Islet precursor cell (in vitro differentiated cells): ENCODE data around the gene EMC1.
"Not testable (repeated sequence)": the region's sequence is repeated elsewhere in the genome, so short reads cannot be mapped to it uniquely, and the experiment has no call there.

Experiments used
- DNase-seq: peaks from one replicate; pipeline ENCODE4 v3.0.0-alpha.2; 2018

Gene EMC1

DNA sequence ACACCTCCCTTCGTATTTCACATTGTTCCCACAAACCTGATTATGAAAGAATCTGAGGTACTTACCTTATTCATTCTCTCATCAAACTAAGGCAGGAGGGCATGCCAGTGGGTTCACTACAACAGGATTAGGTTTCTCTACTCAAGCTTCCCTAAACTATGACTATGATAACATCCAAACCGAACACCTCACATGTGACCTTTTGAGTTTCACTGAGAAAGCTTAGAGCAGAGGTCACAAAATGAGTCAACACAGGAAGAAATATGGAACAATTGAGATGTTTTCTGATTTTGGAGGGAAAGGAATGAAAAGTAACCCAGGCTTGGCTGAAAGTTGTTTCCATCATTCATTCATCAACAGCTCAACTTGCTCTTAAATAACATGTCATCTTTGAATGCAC, 65.3 kb downstream of the EMC1 start:
- no peak for DNase-seq

DNA sequence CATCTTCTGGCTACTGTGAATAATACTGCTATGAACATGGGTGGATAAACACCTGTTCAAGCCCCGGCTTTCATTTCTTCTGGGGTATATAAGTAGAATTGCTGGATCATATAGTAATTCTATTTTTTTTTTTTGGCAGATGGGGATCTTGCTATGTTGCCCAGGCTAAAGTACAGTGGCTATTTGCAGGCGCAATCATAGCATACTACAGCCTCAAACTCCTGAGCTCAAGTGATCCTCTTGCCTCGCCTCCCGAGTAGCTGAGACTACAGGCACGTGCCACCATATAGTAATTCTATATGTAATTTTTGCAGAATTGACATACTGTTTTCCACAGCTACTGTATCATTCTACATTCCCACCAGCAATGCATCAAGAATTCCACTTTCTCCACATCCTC, 69.1 kb downstream of the EMC1 start:
- DNase-seq: no peak

- not testable (repeated sequence) for DNase-seq
Measured at GRCh38 chr1:19180265-19180657, 71.1 kb downstream of the EMC1 start.

- DNase-seq: no peak
Measured at GRCh38 chr1:19179597-19180264, 71.6 kb downstream of the EMC1 start.

GRCh38 chr1:19178734-19179398, 72.5 kb downstream of the EMC1 start:
- DNase-seq: no peak

DNA sequence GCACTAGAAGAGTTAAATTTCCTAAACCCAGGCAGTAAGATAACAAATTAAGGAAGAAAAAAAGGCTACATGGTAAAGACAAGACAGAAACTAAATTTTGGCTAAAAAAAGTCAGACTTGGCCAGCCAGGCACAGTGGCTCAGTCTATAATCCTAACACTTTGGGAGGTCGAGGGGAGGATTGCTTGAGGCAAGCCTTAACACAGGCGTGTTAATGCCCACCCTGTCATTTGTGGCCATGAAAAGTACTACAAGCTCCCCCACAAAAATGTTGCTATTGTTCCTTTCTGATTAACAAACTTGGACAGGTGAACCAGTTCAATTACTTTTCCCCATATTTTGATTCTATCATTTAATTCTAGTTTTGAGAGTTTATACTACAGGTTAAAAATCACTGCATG, 73.5 kb downstream of the EMC1 start:
- no peak for DNase-seq

DNA sequence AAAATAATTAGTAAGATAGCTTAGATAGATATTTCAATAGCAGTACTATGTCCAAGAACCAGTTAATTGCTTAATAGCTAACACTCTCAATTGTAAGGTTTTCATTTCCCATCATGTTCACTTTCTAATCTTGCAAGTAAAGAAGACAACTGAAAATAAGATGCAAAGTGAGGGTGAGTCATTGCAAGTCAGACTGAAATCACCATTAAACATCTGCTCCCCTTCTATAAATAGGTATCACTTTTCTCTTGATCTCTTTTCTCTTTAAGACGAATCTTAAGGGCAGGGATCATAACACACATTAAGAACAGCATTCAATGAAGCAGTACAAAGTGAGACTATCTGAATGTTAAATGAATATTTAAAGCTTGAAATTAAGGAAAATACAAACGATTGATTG, 81.7 kb downstream of the EMC1 start:
- no peak for DNase-seq

GRCh38 chr1:19167140-19167539, 84.2 kb downstream of the EMC1 start:
- DNase-seq: no peak

DNA sequence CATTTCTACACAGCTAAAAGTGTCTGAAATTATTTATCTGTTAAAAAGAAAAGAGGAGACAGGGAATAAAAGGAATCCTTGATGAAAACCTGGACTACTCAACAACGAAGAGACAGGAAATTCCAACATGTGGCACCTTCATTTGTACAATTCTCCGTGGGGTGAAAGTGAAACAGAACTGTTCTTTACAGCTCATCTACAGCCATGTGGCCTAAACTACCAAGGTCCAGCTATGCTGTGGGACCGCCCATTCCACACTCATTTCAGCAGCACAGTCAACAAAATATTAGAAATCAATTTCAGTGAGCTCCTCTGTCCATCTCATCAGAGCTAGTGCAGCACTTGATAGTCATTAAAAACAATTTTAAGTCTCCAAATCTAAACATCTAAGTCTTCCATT, 85.3 kb downstream of the EMC1 start:
- DNase-seq: no peak
